ENCODE results near the gene GPR87.

GRCh38 chr3:151278230-151278629 lies 38.4 kb downstream of the GPR87 start, which contains the start of gene P2RY14:
- TF ChIP-seq, protein P1, sequence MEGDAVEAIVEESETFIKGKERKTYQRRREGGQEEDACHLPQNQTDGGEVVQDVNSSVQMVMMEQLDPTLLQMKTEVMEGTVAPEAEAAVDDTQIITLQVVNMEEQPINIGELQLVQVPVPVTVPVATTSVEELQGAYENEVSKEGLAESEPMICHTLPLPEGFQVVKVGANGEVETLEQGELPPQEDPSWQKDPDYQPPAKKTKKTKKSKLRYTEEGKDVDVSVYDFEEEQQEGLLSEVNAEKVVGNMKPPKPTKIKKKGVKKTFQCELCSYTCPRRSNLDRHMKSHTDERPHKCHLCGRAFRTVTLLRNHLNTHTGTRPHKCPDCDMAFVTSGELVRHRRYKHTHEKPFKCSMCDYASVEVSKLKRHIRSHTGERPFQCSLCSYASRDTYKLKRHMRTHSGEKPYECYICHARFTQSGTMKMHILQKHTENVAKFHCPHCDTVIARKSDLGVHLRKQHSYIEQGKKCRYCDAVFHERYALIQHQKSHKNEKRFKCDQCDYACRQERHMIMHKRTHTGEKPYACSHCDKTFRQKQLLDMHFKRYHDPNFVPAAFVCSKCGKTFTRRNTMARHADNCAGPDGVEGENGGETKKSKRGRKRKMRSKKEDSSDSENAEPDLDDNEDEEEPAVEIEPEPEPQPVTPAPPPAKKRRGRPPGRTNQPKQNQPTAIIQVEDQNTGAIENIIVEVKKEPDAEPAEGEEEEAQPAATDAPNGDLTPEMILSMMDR (IDR thresholded peaks at IDR 0.05): no peak
- TF ChIP-seq POLR2A (IDR thresholded peaks at IDR 0.05): no peak
